Cardiac muscle cell (in vitro differentiated cells and primary cell): ENCODE measurements around the gene FBXL16. TPM values are rescaled to one million over a fixed set of nuclear protein-coding genes. Genes with fewer than 3 reads are reported as not detected.
A peak's percentile ranks its signal among the peaks of the same experiment; 100 is the strongest.

Experiments
- DNase-seq, 2 donors: peaks; one replicate each; pipeline versions ENCODE4 v3.0.0 to v3.0.0-alpha.2; 2010 to 2017; ENCODE audit warnings: low read depth in 1 of 2, low spot score in 1 of 2
- H3K27ac ChIP-seq: fragments of 200-600 bp; sonication (generic); 2 replicates; pipeline ENCODE4 v1.5.1; 2016
- H3K27me3 ChIP-seq: fragments of 200-600 bp; sonication (generic); 2 replicates; pipeline ENCODE4 v1.6.0; 2016; ENCODE audit warnings: control low read depth
- H3K36me3 ChIP-seq: fragments of 200-600 bp; sonication (generic); 2 replicates; pipeline ENCODE4 v1.5.1; 2016; ENCODE audit warnings: control low read depth
- H3K4me1 ChIP-seq: fragments of 200-600 bp; sonication (generic); 2 replicates; pipeline ENCODE4 v1.8.1; 2017; ENCODE audit warnings: low read depth, mild to moderate bottlenecking, mixed run types
- H3K4me3 ChIP-seq: fragments of 200-600 bp; sonication (generic); 2 replicates; pipeline ENCODE4 v1.5.1; 2016; ENCODE audit warnings: mild to moderate bottlenecking
- H3K9me3 ChIP-seq: fragments of 200-600 bp; sonication (generic); 2 replicates; pipeline ENCODE4 v1.5.1; 2017; ENCODE audit warnings: low read depth, mild to moderate bottlenecking, control low read depth
- CTCF ChIP-seq: IDR thresholded peaks from 2 replicates; pipeline ENCODE4 v1.5.1; 2012; ENCODE audit warnings: low read depth, mild to moderate bottlenecking, low read length
- polyA plus RNA-seq: library from polyadenylated mRNA; unstranded; fragments of >200 nt; fragmentation: Nextera tagmentation; extraction: Ambion mirVana; gene quantifications from 2 replicates; pipeline ENCODE4 v1.2.1, GENCODE V29; 2016
- total RNA-seq: library from RNA; depleted of rRNA; stranded (reverse); fragments of >200 nt; gene quantifications from 2 replicates; pipeline ENCODE4 v1.2.3, GENCODE V29; 2016

The FBXL16 gene
- total and polyA plus RNA-seq, 2 experiments from 2014 or later, result 0.12 to 1.4 TPM

DNA sequence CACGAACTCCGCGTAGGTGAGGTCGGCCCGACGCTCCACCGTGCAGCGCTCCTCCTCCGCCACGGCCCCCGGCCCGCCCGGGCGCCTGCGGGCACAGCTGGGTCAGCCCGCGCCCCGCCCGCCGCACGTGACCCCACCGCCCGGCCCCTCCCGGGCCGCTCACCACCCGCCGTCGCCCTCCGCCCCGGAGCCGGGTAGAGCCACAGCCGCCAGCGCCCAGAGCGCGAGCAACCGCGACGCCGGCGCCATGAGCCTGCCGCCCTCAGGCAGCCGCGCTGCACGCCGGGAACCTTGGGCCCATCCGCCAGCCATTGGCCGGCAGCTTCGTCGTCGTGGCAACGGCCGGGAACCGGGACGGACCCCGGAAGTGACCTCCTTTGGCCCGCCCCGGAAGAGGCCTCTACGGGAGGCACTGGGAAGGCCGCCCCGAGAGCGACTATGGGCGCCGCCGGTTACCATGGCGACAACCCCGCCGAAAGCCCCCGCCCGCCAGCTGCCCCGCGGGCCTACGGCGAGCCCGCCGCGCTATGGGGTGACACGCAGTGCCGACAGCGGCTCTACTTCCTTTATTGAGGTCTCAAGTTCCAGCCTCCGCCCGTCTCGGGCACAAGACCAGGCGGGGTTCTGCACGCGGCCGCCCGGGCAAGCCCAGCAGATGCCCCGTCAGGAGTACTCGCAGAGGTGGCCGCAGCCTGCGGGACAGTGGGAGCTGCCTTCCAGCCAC, 21.4 kb downstream of the FBXL16 start, which contains the start of gene JMJD8:
TSS of gene JMJD8 (minus strand) at position 264 of the 724 bp plus-strand sequence. CDS start at position 249, 15 bp downstream.
- Histone ChIP-seq H3K27me3 (no peaks in the 10 kb centered on the region), H3K4me3 (peak within 1 kb of the TSS; percentile 71), H3K36me3 (peaks cover 32% of the 10 kb centered on the region), H3K4me1 (peaks cover 11% of the 10 kb centered on the region), H3K27ac (peak within 1 kb of the TSS; percentile 71), H3K9me3 (no peaks in the 10 kb centered on the region)
- no peak for TF ChIP-seq CTCF
- DNase-seq, result peak; percentile 97 to 98

GRCh38 chr16:683396-684070, 22.1 kb downstream of the FBXL16 start:
- DNase-seq, result no peak
- peak overlapping the region; percentile 71 for H3K27ac ChIP-seq

GRCh38 chr16:682493-683395, 22.9 kb downstream of the FBXL16 start:
- Histone ChIP-seq H3K27me3 (no peaks in the 10 kb centered on the region), H3K4me1 (peaks cover 13% of the 10 kb centered on the region), H3K27ac (peak overlapping the region; percentile 7), H3K4me3 (no peak overlapping the region), H3K36me3 (peaks cover 32% of the 10 kb centered on the region), H3K9me3 (no peaks in the 10 kb centered on the region)
- TF ChIP-seq CTCF, result no peak
- no peak for DNase-seq

More at GRCh38 chr16:683396-684070, 22.1 kb downstream of the FBXL16 start:
- peaks cover 13% of the 10 kb centered on the region for H3K4me1 ChIP-seq
- H3K27me3 ChIP-seq, result no peaks in the 10 kb centered on the region
- no peaks in the 10 kb centered on the region for H3K9me3 ChIP-seq
- TF ChIP-seq CTCF, result no peak
- peaks cover 32% of the 10 kb centered on the region for H3K36me3 ChIP-seq
- peak overlapping the region; percentile 71 for H3K4me3 ChIP-seq

DNA sequence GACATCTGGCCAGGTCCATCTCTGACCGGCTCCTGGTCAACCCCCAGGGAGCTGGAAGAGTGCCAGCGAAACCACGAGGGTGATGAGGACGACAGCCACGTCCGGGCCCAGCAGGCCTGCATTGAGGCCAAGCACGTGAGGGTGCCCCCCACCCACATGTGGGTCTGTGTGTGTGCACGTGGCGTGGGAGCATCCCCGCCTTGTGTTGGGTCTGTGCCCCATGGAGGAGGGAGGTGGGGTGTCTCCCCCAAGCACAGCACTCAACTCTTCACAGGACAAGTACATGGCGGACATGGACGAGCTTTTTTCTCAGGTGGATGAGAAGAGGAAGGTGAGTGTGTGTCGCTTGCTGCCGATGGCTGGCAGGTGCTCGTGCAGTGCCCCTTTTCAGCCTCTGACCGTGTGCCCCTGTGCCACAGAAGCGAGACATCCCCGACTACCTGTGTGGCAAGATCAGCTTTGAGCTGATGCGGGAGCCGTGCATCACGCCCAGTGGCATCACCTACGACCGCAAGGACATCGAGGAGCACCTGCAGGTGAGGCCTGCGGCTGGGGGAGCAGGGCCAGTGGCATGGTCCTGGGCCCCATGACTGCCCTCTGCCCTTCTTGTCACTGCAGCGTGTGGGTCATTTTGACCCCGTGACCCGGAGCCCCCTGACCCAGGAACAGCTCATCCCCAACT, 23.7 kb downstream of the FBXL16 start:
- Histone ChIP-seq H3K27ac (no peak overlapping the region), H3K9me3 (no peaks in the 10 kb centered on the region), H3K36me3 (peaks cover 29% of the 10 kb centered on the region), H3K4me1 (peaks cover 13% of the 10 kb centered on the region), H3K4me3 (no peak overlapping the region), H3K27me3 (no peaks in the 10 kb centered on the region)
- peak in 1 of 2 donors; percentile 43 for DNase-seq
- TF ChIP-seq CTCF, result no peak
